WI38 (cell line): ENCODE measurements around the gene C16orf92.

Experiments
- H3K4me3 ChIP-seq: 2 replicates; pipeline ENCODE4 v1.5.1; 2011; ENCODE audit warnings: low read depth, mild to moderate bottlenecking, control low read depth, low read length
- TF ChIP-seq, protein P1 (sequence below): IDR thresholded peaks from 2 replicates; pipeline ENCODE4 v1.5.1; 2012; ENCODE audit warnings: low read depth, mild to moderate bottlenecking, control low read depth, low read length

C16orf92 gene

DNA sequence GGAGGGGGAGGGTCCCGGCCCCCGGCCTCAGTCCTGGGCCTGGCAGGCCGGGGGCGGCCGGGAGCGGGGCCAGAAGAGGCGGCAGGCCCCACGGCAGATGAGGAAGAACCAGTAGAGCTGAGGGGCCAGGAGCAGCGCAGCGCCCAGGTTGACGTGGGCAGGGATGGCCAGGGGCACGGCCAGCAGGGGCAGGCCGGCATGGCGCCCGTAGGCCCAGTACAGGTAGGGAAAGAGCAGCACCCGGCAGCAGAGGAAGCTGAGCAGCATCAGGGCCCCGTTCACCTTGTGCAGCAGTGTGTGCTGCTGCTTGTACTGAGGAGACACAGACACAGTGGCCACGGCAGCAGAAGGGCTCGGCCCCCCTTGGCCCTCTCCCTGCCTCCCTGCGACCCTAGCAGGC is 2.2 kb downstream of the C16orf92 start:
- TF ChIP-seq, protein P1, sequence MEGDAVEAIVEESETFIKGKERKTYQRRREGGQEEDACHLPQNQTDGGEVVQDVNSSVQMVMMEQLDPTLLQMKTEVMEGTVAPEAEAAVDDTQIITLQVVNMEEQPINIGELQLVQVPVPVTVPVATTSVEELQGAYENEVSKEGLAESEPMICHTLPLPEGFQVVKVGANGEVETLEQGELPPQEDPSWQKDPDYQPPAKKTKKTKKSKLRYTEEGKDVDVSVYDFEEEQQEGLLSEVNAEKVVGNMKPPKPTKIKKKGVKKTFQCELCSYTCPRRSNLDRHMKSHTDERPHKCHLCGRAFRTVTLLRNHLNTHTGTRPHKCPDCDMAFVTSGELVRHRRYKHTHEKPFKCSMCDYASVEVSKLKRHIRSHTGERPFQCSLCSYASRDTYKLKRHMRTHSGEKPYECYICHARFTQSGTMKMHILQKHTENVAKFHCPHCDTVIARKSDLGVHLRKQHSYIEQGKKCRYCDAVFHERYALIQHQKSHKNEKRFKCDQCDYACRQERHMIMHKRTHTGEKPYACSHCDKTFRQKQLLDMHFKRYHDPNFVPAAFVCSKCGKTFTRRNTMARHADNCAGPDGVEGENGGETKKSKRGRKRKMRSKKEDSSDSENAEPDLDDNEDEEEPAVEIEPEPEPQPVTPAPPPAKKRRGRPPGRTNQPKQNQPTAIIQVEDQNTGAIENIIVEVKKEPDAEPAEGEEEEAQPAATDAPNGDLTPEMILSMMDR = no peak
- H3K4me3 ChIP-seq = no peak overlapping the region

DNA sequence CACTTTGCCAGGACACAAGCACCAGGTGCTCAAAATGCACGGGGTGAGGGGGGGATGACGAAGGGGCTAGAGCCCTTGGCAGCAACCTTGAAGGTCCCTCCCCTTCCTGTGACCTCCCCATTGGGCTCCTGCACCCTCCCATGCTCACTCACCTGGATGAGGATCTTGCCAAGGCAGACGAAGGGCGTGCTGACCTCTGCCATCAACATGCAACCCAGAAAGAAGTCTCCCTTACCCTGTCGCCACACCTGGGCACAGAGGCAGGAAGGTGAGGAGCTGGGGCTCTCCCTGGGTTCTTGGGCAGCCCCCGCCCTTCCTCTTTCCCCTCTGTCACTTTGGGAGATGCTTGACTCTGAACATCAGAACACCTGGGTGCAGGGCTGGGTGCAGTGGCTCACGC is 2.6 kb downstream of the C16orf92 start:
- TF ChIP-seq, protein P1 = no peak
- no peak overlapping the region for H3K4me3 ChIP-seq

DNA sequence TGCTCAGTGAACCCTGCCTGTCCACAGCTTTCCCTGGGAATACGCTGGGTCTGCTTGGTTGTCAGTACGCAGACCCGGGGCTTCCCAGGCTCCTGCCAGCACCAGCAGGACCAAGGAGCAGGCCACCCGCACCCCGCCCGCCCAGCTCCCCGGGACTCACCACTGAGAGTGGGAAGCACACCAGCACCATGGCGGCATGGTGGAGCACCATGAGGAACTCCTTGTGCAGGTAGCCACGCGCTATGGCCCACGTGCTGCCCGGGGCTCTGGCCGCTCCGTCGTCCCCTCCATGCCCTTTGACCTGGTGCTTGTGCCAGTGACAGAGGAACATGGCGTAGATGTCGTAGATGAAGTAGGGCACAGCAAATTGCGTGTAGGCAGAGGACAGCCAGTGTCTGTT is 3.5 kb downstream of the C16orf92 start:
- TF ChIP-seq, protein P1 = no peak
- H3K4me3 ChIP-seq = no peak overlapping the region

DNA sequence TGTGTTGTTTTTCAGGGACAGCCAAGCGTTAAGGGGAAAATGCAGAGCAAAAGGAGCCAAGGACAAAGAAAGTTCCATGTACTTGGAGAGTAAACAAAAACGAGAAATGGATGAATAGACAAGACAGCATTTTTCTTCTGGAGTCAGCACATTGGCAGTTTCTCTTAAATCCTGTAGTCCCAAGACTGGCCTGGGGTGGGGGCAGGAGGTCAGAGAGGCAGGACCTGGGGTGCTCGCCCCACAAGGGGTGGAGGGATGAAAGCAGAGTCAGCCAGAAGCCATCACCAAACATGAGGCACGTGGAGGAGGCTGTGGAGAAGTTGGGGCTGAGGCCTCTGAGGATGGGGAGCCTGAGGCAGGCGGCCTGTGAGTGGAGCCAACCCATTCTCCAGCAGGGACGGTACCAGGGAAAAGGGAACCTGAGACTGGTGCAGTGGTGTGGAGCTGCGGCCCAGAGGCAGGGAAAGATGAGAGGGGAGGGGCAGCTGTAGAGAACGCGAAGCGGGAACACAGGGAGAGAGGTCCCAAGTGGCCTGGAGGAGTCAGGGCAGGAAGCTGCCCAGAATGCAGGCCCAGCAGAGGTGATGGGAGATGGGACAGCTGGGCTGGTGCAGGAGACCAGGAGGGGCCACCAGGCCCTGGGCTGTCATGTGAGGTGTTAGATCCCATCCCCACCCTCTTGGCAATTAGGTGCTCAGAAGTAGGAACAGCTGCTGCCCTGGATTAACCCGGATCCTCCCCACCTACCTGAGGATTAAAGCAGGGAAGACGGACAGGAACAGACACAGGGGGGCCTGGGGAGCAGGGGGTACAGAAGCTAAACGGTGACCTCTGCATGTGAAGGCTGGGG is 4.8 kb downstream of the C16orf92 start:
- TF ChIP-seq, protein P1 = no peak
- no peak overlapping the region for H3K4me3 ChIP-seq

DNA sequence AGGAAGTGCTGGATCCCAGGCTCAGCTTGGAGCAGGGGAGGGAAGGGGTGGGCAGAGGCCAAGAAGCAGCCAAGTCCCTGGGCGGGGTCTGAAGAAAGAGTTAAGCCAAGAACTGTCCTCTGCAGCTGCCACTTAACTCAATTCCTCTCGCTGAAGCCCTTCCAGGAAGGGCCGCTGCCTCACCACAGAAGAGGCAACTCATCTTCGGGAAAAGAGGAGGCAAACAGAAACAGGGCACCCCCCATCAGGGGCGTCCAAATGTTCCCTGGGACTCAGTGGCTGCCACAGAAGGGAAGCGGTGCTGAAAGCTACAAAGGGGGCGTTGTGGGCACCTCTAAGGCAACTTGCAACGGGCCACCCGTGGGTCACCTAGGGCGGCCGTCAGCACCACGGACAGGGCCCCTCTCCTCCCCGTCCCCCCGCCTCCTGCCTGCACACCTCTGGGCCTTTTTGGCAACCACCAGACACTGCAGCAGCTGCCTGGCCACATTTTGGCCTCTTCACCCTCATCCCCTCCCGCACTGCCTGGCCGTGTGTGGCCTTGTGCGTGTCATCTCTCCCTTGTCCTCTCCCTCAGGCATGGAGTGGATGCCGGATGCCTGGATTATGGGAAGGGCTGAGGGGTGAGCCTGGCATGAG is 5.6 kb downstream of the C16orf92 start:
- no peak overlapping the region for H3K4me3 ChIP-seq
- TF ChIP-seq, protein P1 = no peak

DNA sequence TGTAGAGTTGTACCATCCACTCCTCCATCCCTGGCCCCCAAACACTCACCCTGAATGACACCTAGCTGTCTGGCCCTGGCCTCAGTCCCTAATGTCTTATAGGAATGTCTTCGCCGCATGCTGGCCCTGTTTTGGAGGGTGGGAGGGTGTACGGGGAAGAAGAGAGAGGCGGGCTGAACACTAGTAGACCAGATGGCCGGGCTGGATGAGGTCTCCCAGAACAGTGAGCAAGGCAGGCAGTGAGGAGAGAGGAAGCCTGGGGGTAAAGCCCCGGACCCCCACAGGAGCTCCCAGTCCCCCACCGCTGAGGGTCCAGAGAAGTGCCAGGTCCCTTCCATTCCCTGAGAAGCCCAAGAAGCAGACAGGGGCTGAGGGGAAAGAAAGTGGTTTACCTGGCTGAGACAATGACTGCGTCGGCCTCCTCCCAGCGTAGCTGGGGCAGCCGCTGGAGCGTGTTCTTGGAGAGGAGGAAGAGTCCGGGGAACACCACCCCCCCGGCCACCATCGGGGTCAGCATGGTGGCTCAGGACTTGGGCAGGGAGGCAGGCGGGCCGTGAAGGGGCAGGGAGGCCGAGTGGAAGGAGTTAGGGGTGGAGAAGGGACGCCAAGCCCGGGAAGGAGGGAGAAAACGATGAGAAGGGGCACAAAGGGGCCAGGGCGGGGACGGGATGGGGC is 7.2 kb downstream of the C16orf92 start:
- TF ChIP-seq, protein P1 = no peak
- no peak overlapping the region for H3K4me3 ChIP-seq
